NT2/D1 (cell line): ENCODE results near the gene BCAM.

Source experiments
- SUZ12 ChIP-seq: IDR thresholded peaks from 2 replicates; pipeline ENCODE4 v1.6.1; 2011; ENCODE audit not compliant: insufficient read length, insufficient read depth; ENCODE audit errors: extremely low read depth
- YY1 ChIP-seq: IDR thresholded peaks from 2 replicates; pipeline ENCODE4 v1.6.1; 2011; ENCODE audit not compliant: insufficient read length, insufficient read depth
- ZNF274 ChIP-seq: IDR thresholded peaks from 2 replicates; pipeline ENCODE4 v1.6.1; 2011; ENCODE audit warnings: mild to moderate bottlenecking, low read depth, low read length

GRCh38 chr19:44845286-44845611 is 36.3 kb downstream of the BCAM start:
- TF ChIP-seq ZNF274 (no peak), YY1 (no peak), SUZ12 (no peak)
